OCI-M2 (cell line): ENCODE measurements around the gene CD24.
A peak's percentile ranks its signal among the peaks of the same experiment; 100 is the strongest.
"Not testable (repeated sequence)": the region's sequence is repeated elsewhere in the genome, so short reads cannot be mapped to it uniquely, and the experiment has no call there.

Experiments
- DNase-seq: peaks from one replicate; lab custom pipeline; 2025; ENCODE audit not compliant: unreplicated experiment; lab: John Stamatoyannopoulos, UW

The CD24 gene

DNA sequence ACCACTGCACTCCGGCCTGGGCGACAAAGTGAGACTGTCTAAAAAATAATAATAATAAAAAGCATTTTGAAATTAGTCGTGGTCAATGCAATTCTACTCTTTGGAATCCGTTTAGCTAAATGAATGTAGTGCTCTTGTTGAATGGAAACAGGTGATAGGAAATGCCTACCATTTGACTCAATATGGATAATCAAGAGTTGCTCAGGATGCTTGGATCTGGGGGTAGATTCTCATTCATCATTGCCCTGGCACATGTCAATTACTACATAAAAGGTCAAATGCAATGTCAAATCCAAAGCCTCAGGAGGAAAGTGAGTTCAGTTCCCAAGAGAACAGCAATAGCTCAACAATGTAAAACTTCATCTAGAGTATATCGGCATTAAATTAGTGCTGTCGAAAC lies 3.8 kb downstream of the CD24 start:
- not testable (repeated sequence) for DNase-seq

DNA sequence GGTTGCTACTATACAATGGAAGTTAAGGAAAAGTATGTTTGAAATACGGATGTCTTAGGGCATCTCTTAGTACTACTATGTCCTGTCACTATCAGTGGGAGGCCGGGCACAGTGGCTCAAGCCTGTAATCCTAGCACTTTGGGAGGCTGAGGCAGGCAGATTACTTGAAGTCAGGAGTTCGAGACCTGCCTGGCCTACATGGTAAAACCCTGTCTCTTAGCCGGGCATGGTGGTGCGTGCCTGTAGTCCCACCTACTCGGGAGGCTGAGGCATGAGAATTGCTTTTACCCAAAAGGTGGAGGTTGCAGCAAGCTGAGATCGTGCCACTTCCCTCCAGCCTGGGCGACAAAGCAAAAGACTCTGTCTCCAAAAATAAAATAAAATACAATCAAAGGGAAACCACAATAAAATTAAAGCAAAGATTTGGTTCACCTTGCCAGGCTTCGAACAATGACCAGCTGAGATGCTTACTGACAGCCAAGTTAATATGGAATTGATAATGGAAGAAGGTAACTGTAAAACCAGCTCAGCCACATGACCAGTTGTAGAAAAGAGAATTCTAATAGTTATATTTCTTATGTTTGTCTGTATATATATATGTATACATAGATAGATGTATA lies 6.5 kb downstream of the CD24 start:
- no peak for DNase-seq

DNA sequence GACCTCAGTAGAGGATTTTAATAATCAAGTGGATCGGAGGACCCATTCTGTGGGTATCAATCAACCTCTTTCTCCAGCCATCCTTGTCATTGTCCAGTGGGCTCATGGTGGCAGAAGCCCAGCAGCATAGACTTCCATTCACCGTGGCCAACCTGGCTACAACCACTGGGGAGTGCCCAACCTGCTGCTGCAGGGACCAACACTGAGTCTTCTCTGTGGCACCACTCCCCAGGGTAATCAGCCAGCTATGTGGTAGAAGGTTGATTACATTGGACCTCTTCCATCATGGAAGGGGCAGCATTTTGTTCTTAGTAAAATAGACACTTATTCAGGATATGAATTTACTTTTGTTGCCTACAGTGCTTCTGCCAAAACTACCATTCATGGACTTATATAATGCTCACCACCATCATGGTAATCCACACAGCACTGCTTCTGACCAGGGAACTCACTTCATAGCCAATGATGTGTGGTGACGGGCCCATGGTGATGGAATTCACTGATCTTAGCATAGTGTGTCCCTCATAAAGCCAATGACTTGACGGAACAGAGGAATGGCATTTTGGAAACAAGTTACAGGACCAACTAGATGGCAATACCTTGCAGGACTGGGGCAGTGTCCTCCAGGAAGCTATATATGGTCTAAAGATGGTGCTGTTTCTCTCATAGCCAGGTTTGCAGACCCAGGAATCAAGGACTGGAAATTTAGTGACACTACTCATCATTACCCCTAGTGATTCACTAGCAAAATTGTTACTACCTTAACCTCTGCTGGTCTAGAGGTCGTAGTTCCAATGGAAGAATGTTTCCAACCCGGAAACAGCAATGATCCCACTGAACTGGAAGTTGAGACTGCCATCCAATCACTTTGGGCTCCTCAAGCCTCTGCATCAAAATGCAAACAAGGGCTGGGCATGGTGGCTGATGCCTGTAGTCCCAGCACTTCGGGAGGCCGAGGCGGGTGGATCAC lies 7.6 kb downstream of the CD24 start:
- no peak for DNase-seq

DNA sequence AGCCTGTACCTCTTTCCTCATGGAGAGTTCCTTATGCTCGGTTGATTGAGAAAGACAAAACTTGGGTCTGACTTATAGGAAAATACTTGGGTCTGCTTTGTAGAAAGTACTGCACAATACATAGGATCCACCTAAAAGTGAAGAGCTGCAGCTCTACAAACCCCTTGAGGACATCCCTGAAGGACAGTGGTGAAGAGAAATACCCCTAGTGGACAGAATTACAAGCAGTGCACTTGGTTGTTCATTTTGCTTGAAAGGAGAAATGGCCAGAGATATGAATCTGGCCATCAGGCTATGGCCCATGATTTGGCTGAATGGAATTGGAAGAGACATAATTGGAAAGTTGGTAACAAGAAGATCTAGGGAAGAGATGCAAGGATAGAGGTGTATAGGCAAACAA lies 8.3 kb downstream of the CD24 start:
- DNase-seq = no peak

GRCh38 chr6:106964954-106965353 lies 9.6 kb downstream of the CD24 start:
- DNase-seq = no peak

- DNase-seq = no peak
Measured at GRCh38 chr6:106964099-106964498, 10.4 kb downstream of the CD24 start.

DNA sequence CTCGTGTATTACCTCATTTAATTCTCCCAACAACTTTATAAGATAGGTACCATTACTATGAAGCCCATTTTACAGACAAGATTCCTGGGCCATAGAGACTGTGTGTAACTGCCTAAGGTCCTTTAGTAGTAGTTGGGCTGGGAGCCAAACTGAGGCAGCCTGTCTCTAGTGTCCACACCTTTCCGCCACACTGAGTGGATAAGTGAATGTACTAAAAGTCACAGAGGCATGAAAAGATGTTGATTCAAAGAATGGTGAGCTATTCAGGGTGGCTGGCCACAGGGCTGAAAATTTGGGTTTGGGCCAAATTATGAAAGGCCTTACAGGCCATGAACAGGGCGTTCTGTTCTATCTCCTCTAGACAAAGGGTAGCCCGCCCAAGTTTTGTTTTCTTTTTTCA lies 11.0 kb downstream of the CD24 start:
- DNase-seq = no peak

- no peak for DNase-seq
Measured at GRCh38 chr6:106961801-106962200, 12.7 kb downstream of the CD24 start.

- DNase-seq = no peak
Measured at GRCh38 chr6:106961136-106961535, 13.4 kb downstream of the CD24 start.

GRCh38 chr6:106959985-106960384 lies 14.5 kb downstream of the CD24 start:
- DNase-seq = no peak

DNA sequence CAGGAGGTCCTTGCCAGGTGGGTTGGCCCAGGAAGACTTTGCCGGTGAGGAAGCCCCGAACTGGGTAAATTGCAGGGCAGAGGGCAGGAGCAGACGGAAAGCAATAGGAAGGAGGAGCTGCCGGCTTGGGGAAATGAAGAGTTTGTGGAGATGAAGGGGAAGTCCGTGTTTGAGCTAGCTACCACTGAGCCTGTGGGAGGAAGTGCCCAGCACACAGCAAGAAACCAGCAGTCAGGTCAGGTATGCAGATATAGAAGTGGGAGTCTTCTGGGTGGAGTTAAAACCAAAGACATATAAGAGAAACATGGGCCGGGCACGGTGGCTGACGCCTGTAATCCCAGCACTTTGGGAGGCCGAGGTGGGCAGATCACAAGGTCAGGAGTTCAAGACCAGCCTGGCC lies 34.7 kb downstream of the CD24 start:
- DNase-seq = no peak

GRCh38 chr6:106939208-106939607 lies 35.3 kb downstream of the CD24 start:
- no peak for DNase-seq

GRCh38 chr6:106927531-106928398 lies 46.8 kb downstream of the CD24 start:
- DNase-seq = peak; percentile 17

- DNase-seq = no peak
Measured at GRCh38 chr6:106925948-106926347, 48.6 kb downstream of the CD24 start.

GRCh38 chr6:106924694-106925523 lies 49.6 kb downstream of the CD24 start:
- no peak for DNase-seq

DNA sequence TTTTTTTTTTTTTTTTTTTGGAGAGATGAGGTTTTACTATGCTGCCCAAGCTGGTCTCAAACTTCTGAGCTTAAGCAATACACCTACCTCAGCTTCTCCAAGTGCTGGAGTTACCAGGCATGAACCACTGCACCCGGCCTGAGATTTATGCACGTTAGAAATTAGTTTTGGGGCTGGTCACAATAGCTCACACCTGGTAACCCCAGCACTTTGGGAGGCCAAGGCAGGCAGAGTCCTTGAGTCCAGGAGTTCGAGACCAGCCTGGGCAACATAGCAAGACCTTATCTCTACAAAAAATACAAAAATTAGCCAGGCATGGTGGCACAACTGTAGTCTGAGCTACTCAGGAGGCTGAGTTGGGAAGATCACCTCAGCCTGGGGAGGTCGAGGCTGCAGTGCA lies 51.9 kb downstream of the CD24 start:
- DNase-seq = no peak
